H1 (cell line): ENCODE data around the gene RUSF1. TPM values are rescaled to one million over a fixed set of nuclear protein-coding genes. Genes with fewer than 3 reads are reported as not detected.

ENCODE experiments used
- CTCF ChIA-PET: fragments of 300-600 bp; sonication (Branson Sonifier 250); formaldehyde crosslinking; loops from one replicate; lab custom pipeline; 2021; ENCODE audit not compliant: partially characterized antibody; lab: Charles Lee
- POLR2A ChIA-PET: fragments of 300-600 bp; sonication (Branson Sonifier 250); formaldehyde crosslinking; loops from one replicate; lab custom pipeline; 2021; ENCODE audit warnings: inconsistent platforms; ENCODE audit not compliant: partially characterized antibody; lab: Charles Lee
- DNase-seq, 2 experiments: peaks; one replicate each; pipeline versions ENCODE4 v3.0.0 to v3.0.0-alpha.2; 2010 to 2022; ENCODE audit warnings: low spot score in 2 of 2, low read depth in 1 of 2, mixed read lengths in 1 of 2
- FAIRE-seq: peaks from 2 replicates; lab custom pipeline; 2011; peaks lifted over from hg19 to GRCh38; lab: Jason Lieb, UNC
- H2AFZ ChIP-seq: 2 replicates; pipeline ENCODE4 v1.8.1; 2012; ENCODE audit warnings: low read length, inconsistent platforms
- H2AK5ac ChIP-seq: 2 replicates; pipeline ENCODE4 v1.6.1; 2013; ENCODE audit warnings: low read depth, low read length
- H2BK120ac ChIP-seq: replicated peaks from 2 replicates; pipeline ENCODE3; 2013; ENCODE audit warnings: low read depth, low read length, inconsistent platforms
- H2BK12ac ChIP-seq: 2 replicates; pipeline ENCODE4 v1.6.1; 2013; ENCODE audit warnings: low read depth, low read length
- H2BK15ac ChIP-seq: 2 replicates; pipeline ENCODE4 v1.6.1; 2013; ENCODE audit warnings: low read length
- H2BK20ac ChIP-seq: 2 replicates; pipeline ENCODE4 v1.6.1; 2013; ENCODE audit warnings: low read length
- H2BK5ac ChIP-seq: 2 replicates; pipeline ENCODE4 v1.6.1; 2013; ENCODE audit warnings: low read depth, low read length
- H3K14ac ChIP-seq: 2 replicates; pipeline ENCODE4 v1.6.1; 2013; ENCODE audit warnings: inconsistent platforms; ENCODE audit not compliant: insufficient read length
- H3K18ac ChIP-seq: 2 replicates; pipeline ENCODE4 v1.6.1; 2013; ENCODE audit warnings: low read length; ENCODE audit errors: extremely low read depth
- H3K23ac ChIP-seq: 2 replicates; pipeline ENCODE4 v1.6.1; 2013; ENCODE audit warnings: inconsistent platforms; ENCODE audit not compliant: insufficient read length
- H3K23me2 ChIP-seq: 2 replicates; pipeline ENCODE4 v1.6.1; 2013; ENCODE audit warnings: low read depth, low read length
- H3K27ac ChIP-seq: 2 replicates; pipeline ENCODE4 v1.6.1; 2011; ENCODE audit warnings: low read depth, low read length, inconsistent platforms
- H3K27me3 ChIP-seq, 4 experiments: replicated peaks in 1 of 4; 1 replicate in 1 of 4; 2 replicates in 3 of 4; pipeline versions ENCODE4 v1.6.1 to v1.8.1; 2011 to 2013; ENCODE audit warnings: low read length in 3 of 4, mild to moderate bottlenecking in 3 of 4, inconsistent platforms in 2 of 4, mixed read lengths in 2 of 4, moderate library complexity in 1 of 4; ENCODE audit not compliant: control insufficient read depth in 3 of 4, insufficient read depth in 3 of 4; ENCODE audit errors: extremely low read depth in 1 of 4
- H3K36me3 ChIP-seq, 4 experiments: 2 replicates each; pipeline versions ENCODE4 v1.6.1 to v1.8.1; 2011 to 2013; ENCODE audit warnings: mild to moderate bottlenecking in 4 of 4, low read length in 3 of 4, moderate library complexity in 2 of 4, control low read depth in 1 of 4, inconsistent platforms in 1 of 4; ENCODE audit not compliant: insufficient read depth in 4 of 4, control insufficient read depth in 2 of 4
- H3K4ac ChIP-seq: replicated peaks from 2 replicates; pipeline ENCODE3; 2013; ENCODE audit warnings: low read length, low read depth, mixed read lengths, inconsistent platforms; ENCODE audit not compliant: insufficient read length
- H3K4me1 ChIP-seq, 4 experiments: replicated peaks in 1 of 4; 1 replicate in 1 of 4; 2 replicates in 3 of 4; pipeline versions ENCODE4 v1.6.1 to v1.8.1; 2011 to 2013; ENCODE audit warnings: low read length in 3 of 4, inconsistent platforms in 2 of 4, mixed read lengths in 1 of 4; ENCODE audit not compliant: insufficient read depth in 4 of 4, control insufficient read depth in 3 of 4
- H3K4me2 ChIP-seq, 2 experiments: 2 replicates each; pipeline versions ENCODE4 v1.6.1 to v1.8.1; 2011 to 2013; ENCODE audit warnings: low read depth in 2 of 2, low read length in 2 of 2, control low read depth in 1 of 2, inconsistent platforms in 1 of 2, mild to moderate bottlenecking in 1 of 2; ENCODE audit not compliant: insufficient read depth in 1 of 2
- H3K4me3 ChIP-seq, 4 experiments: fragments of 200-600, 300-600 bp in 1 of 4; sonication (generic), shearing (Covaris generic), sonication (Bioruptor Twin) in 1 of 4; 2 replicates each; pipeline versions ENCODE4 v1.5.1 to v1.8.1; 2011 to 2016; ENCODE audit warnings: low read length in 4 of 4, low read depth in 3 of 4, control low read depth in 2 of 4, inconsistent platforms in 2 of 4, mild to moderate bottlenecking in 2 of 4, mixed read lengths in 1 of 4, moderate library complexity in 1 of 4; ENCODE audit not compliant: insufficient read depth in 2 of 4; ENCODE audit errors: extremely low read depth in 1 of 4
- H3K56ac ChIP-seq: replicated peaks from 2 replicates; pipeline ENCODE3; 2013; ENCODE audit warnings: low read depth, mild to moderate bottlenecking, mixed read lengths, low read length, inconsistent platforms; ENCODE audit not compliant: insufficient read length
- H3K79me1 ChIP-seq: 2 replicates; pipeline ENCODE4 v1.6.1; 2013; ENCODE audit warnings: low read depth, low read length, control low read depth
- H3K79me2 ChIP-seq, 2 experiments: 2 replicates each; pipeline versions ENCODE4 v1.6.1 to v1.8.1; 2012 to 2013; ENCODE audit warnings: low read length in 2 of 2, mild to moderate bottlenecking in 2 of 2, inconsistent platforms in 1 of 2; ENCODE audit not compliant: insufficient read depth in 2 of 2, control insufficient read depth in 1 of 2
- H3K9ac ChIP-seq, 4 experiments: replicated peaks in 1 of 4; 1 replicate in 1 of 4; 2 replicates in 3 of 4; pipeline versions ENCODE4 v1.6.1 to v1.8.1; 2011 to 2013; ENCODE audit warnings: low read depth in 3 of 4, low read length in 3 of 4, control low read depth in 2 of 4, mild to moderate bottlenecking in 2 of 4, moderate library complexity in 2 of 4, inconsistent platforms in 1 of 4; ENCODE audit errors: extremely low read depth in 1 of 4
- H3K9me3 ChIP-seq, 2 experiments: 2 replicates each; pipeline versions ENCODE4 v1.6.1 to v1.8.1; 2012 to 2013; ENCODE audit warnings: mild to moderate bottlenecking in 2 of 2, moderate library complexity in 2 of 2, control low read depth in 1 of 2, inconsistent platforms in 1 of 2, low read depth in 1 of 2, low read length in 1 of 2, mixed read lengths in 1 of 2; ENCODE audit not compliant: insufficient read depth in 2 of 2
- H4K20me1 ChIP-seq, 2 experiments: replicated peaks in 1 of 2; 2 replicates each; pipeline versions ENCODE3 to v1.8.1; 2011 to 2013; ENCODE audit warnings: inconsistent platforms in 2 of 2, low read length in 2 of 2, mild to moderate bottlenecking in 1 of 2; ENCODE audit not compliant: insufficient read depth in 2 of 2, control insufficient read depth in 1 of 2
- H4K5ac ChIP-seq: 2 replicates; pipeline ENCODE4 v1.6.1; 2013; ENCODE audit warnings: low read length, low read depth, mixed read lengths, inconsistent platforms; ENCODE audit not compliant: insufficient read length
- H4K8ac ChIP-seq: 2 replicates; pipeline ENCODE4 v1.8.0; 2013; ENCODE audit warnings: mild to moderate bottlenecking, moderate library complexity, low read length, inconsistent platforms; ENCODE audit not compliant: insufficient read depth; ENCODE audit errors: extremely low read depth
- H4K91ac ChIP-seq: replicated peaks from 2 replicates; pipeline ENCODE3; 2013; ENCODE audit warnings: low read length, mixed read lengths, inconsistent platforms; ENCODE audit not compliant: insufficient read length
- CBX5 ChIP-seq: fragments of 300-800, 300-1000 bp; sonication (generic); IDR thresholded peaks from 2 replicates; pipeline ENCODE4 v1.7.1; 2016; ENCODE audit warnings: antibody characterized with exemption, low read length, low read depth
- JUND ChIP-seq: IDR thresholded peaks from 2 replicates; pipeline ENCODE4 v1.6.1; 2011; ENCODE audit warnings: mild to moderate bottlenecking, improper control_type of control experiment, low read length
- KDM1A ChIP-seq: fragments of 200-600, 300-600 bp; sonication (generic); IDR thresholded peaks from 2 replicates; pipeline ENCODE4 v1.7.1; 2016; ENCODE audit warnings: mild to moderate bottlenecking, low read length, borderline replicate concordance
- SAP30 ChIP-seq: fragments of 300-600 bp; sonication (generic); IDR thresholded peaks from 2 replicates; pipeline ENCODE4 v1.7.1; 2012; ENCODE audit warnings: low read length, moderate library complexity, mild to moderate bottlenecking, inconsistent platforms; ENCODE audit not compliant: insufficient read depth, insufficient replicate concordance
- WGBS, 2 experiments: shearing (Covaris generic) in 1 of 2; methylation state at CpG; one replicate each; pipeline versions ENCODE4 v1.1.6 to v1.1.7; 2013 to 2015; ENCODE audit warnings: low lambda C conversion rate in 2 of 2, mixed read lengths in 2 of 2, inconsistent platforms in 1 of 2, low coverage in 1 of 2, missing lambda C conversion rate in 1 of 2; ENCODE audit not compliant: insufficient replicate concordance in 2 of 2, insufficient coverage in 1 of 2, insufficient read length in 1 of 2; ENCODE audit errors: extremely low coverage in 1 of 2, missing lambda C conversion rate in 1 of 2; 5-methylcytosine and 5-hydroxymethylcytosine counted together
- polyA plus RNA-seq, 7 experiments: library from polyadenylated mRNA; depleted of rRNA in 3 of 7; stranded (reverse) in 5 of 7; unstranded in 2 of 7; fragments of >200 nt in 5 of 7; fragments of 200-250 nt in 2 of 7; gene quantifications; 1 replicate in 5 of 7; 2 replicates in 1 of 7; 4 replicates in 1 of 7; pipeline versions ENCODE4 v1.2.1 to v1.2.3, GENCODE V29; 2011 to 2013; ENCODE audit warnings: missing spikeins in 2 of 7, mixed read lengths in 2 of 7
- total RNA-seq: library from RNA; stranded (reverse); fragmentation: NEBNext Ultra II Directional; extraction: Animal tissue kit (Norgen Biotek cat#: 25700); gene quantifications from 2 replicates; pipeline ENCODE4 v1.2.1, GENCODE V29; 2021

Gene RUSF1
- total and polyA plus RNA-seq, 2 of the 8 experiments (the other 6 are each of a cell fraction or from before 2014, with no cell fraction given), result 22.5 to 33.7 TPM

DNA sequence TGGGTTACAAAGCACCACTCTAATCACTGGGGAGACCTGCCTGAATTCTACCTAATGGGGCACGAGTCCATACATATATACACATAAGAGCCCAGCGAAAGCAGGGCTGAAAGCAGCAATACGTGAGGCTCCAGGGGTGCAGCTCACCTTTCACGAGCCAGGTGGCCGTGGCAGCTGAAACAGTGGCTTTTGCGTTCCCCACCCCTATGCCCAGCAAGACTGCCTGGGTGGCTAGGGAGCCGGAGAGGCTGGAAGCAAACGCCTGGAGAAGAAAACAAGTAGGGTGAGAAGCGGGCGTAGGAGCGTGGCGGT lies 618 bp downstream of the RUSF1 start:
- Histone ChIP-seq H2BK12ac (no peak overlapping the region), H3K56ac (no peak overlapping the region), H2BK20ac (no peak overlapping the region), H3K14ac (no peak overlapping the region), H3K4me1 (peaks cover 0 to 4% (median 2%) of the 10 kb centered on the region in 4 experiments; a peak in 3 of 7 replicates), H4K5ac (no peak overlapping the region), H2BK5ac (peak overlapping the region; percentile 32; the same call in 1 of the 2 replicates), H3K79me1 (0 out of 2 replicates have a peak, but pooled peaks cover 2% of the 10 kb centered on the region), H3K27me3 (no peaks in the 10 kb centered on the region), H3K27ac (peak overlapping the region; percentile 64; the same call in 1 of the 2 replicates), H3K23ac (no peak overlapping the region), H3K4me2 (peak overlapping the region; percentile 90 to 95), H3K9me3 (no peaks in the 10 kb centered on the region), H2AFZ (no peak overlapping the region), H3K4me3 (peak overlapping the region; percentile 67 to 88 (median 86)), H3K9ac (peak overlapping the region in 3 of 4 experiments; percentile 63 to 85 (median 83); a peak in 6 of 7 replicates), H3K23me2 (peaks cover 4% of the 10 kb centered on the region; the same call in 1 of the 2 replicates), H3K79me2 (peaks cover 0 to 6% of the 10 kb centered on the region in 2 experiments; a peak in 1 of 4 replicates), H2AK5ac (no peak overlapping the region), H2BK15ac (0 out of 2 replicates have a peak overlapping the region, but pooled peaks have one; percentile 95), H4K20me1 (no peaks in the 10 kb centered on the region), H4K8ac (0 out of 2 replicates have a peak overlapping the region, but pooled peaks have one; percentile 22), H4K91ac (no peak overlapping the region), H3K18ac (peak overlapping the region; percentile 48; the same call in 1 of the 2 replicates), H3K4ac (no peak overlapping the region), H2BK120ac (no peak overlapping the region), H3K36me3 (no peaks in the 10 kb centered on the region)
- FAIRE-seq, result no peak
- no peak for TF ChIP-seq CBX5
- TF ChIP-seq JUND, result no peak
- TF ChIP-seq SAP30, result peak; percentile 63
- no peak for TF ChIP-seq KDM1A
- CTCF ChIA-PET, result interaction anchor here (0.9 to 1.5 kb wide), 4 partner anchors 11 to 361 kb away, joined by 3 to 4 read pairs (median 3); no protein-coding TSS in a partner anchor
- 3% methylated on average over 11 of the region's 12 CpGs; no CpG with 5 or more reads in 1 of the 2 experiments for WGBS, 2 experiments
- POLR2A ChIA-PET, result interaction anchor here (0.5 to 3.3 kb wide), 24 partner anchors 9 to 239 kb away, joined by 3 to 27 read pairs (median 4); partner anchors contain the start of gene AHSP
- no peak for DNase-seq
